Glomerular visceral epithelial cell (primary cell): Measurements from ENCODE around the gene GRIA4.
"Not testable (repeated sequence)": the region's sequence is repeated elsewhere in the genome, so short reads cannot be mapped to it uniquely, and the experiment has no call there.

Experiments used
- DNase-seq: peaks from one replicate; pipeline ENCODE4 v3.0.0-alpha.2; 2016; ENCODE audit errors: extremely low spot score

Gene GRIA4

GRCh38 chr11:105719073-105719822, 109.4 kb downstream of the GRIA4 start:
- peak; percentile 77 for DNase-seq

DNA sequence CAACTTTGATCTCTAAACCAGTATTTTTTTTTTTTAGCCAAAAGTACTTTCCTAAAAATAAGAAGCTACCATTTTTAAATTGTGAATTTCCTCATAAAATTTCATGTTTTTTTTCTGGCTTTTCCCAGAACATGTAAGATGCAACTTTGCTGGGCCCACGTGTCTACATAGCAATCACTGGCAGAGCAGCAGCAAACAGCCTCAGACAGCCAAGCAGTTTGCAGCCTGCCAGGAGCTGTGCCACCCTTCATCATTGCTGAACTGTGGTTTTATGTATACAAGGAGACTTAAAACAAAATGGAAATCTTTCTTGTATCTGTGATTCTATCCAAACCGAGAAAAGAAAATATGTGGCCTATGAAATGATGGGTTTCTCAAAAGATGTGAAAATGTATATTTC, 110.2 kb downstream of the GRIA4 start:
- DNase-seq = no peak

- DNase-seq = no peak
Observed at GRCh38 chr11:105723269-105723668, 113.4 kb downstream of the GRIA4 start.

GRCh38 chr11:105732611-105733010, 122.7 kb downstream of the GRIA4 start:
- no peak for DNase-seq

DNA sequence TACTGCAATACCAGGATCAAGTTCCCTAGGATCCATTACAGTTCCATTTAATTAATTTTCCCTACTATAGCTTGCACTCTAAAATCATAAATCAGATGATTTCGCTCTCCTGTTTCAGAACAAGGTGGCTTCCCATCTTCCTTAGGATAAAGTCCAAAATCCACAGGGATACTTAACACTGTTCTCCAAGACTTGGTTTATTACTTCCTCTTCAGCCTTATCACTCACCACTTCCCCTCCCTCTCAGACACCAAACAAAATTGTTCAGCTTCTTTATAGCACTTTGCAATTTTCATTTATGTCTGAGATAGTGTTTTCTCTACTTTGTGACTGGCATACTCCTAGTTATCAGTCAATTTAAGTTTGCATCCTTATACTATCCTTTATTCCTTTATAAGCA, 124.6 kb downstream of the GRIA4 start:
- DNase-seq = no peak

GRCh38 chr11:105738251-105738650, 128.4 kb downstream of the GRIA4 start:
- no peak for DNase-seq

DNA sequence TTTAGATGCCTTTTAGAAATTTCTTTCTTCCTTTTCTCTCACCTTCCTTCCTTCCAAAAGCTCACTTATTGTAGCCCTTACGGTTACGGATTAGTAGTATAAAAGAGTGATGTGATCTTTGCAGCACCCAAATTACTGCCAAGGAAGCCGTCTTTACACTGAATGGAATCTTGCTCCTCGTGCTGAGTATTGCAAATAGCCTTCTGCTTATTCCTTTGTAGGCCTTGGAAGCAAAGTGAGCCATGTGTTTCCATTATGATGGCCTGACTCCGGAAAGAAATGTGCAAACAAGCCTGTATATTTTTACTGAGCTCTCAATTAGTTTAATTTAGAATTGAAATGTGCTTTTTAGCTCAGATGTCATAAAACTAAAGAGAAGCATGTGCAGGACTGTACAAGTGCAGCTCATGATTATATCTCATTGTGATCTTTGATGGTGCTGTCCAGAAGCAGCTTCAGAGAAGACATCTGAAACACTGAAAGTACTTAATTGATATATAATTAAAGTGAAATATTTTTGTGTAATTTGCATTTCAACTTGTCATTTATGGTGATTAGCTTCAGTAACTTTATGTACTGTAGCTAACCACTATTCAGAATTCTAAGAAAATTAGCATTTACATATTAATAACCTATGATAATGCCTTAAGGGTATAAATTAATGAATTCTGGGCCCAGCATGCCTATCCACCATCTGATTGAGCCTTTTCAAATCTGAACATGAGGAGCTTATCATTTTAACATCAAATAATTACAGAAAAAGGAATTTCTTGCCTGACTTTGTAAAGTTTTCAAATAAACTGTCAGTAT, 129.3 kb downstream of the GRIA4 start:
- no peak for DNase-seq

- DNase-seq = no peak
Observed at GRCh38 chr11:105740164-105740903, 130.5 kb downstream of the GRIA4 start.

GRCh38 chr11:105741488-105742020, 131.7 kb downstream of the GRIA4 start:
- DNase-seq = no peak

- no peak for DNase-seq
Observed at GRCh38 chr11:105754260-105754659, 144.4 kb downstream of the GRIA4 start.

GRCh38 chr11:105754716-105755115, 144.8 kb downstream of the GRIA4 start:
- DNase-seq = no peak

- DNase-seq = no peak
Observed at GRCh38 chr11:105757107-105757506, 147.2 kb downstream of the GRIA4 start.

GRCh38 chr11:105763594-105763993, 153.7 kb downstream of the GRIA4 start:
- DNase-seq = no peak

DNA sequence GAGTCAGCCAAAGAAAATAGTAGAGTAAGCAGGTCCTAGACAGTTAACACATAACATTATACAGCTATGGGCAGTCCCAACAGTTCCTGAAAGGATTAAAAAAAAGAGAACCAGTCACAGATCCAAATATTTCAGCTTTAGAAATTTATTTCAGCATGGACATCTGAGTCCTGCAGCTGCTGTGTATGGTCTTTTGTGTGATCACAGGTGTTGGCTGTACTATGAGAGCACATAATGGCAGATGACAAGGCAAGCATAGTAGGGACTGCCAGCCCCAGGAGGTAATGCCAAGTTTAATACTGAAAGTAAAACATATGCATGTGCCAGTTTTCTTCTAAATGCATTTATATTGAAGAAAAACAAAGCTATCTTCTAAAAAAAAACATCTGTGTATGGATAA, 158.1 kb downstream of the GRIA4 start:
- DNase-seq = no peak

- no peak for DNase-seq
Observed at GRCh38 chr11:105769627-105770026, 159.8 kb downstream of the GRIA4 start.

- DNase-seq = not testable (repeated sequence)
Observed at GRCh38 chr11:105773452-105773851, 163.6 kb downstream of the GRIA4 start.

DNA sequence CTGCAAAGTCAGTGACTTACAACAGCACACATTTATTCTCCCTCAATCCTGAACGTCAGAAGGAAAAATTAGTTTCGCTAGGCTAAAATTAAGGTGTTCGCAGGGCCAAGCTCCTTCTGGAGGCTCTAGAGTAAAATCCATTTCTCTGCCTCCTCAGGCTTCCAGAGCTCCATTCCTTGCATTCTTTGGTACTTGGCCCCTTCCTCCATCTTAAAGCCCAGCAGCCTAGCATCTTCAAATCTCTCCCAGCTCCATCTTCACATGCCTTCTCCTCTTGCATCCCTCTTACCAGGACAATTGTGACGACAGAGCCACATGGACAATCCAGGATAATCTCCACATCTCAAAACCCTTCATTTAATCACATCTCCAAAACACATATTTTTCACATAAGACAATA, 165.0 kb downstream of the GRIA4 start:
- no peak for DNase-seq

GRCh38 chr11:105780781-105781525, 171.1 kb downstream of the GRIA4 start:
- DNase-seq = no peak

DNA sequence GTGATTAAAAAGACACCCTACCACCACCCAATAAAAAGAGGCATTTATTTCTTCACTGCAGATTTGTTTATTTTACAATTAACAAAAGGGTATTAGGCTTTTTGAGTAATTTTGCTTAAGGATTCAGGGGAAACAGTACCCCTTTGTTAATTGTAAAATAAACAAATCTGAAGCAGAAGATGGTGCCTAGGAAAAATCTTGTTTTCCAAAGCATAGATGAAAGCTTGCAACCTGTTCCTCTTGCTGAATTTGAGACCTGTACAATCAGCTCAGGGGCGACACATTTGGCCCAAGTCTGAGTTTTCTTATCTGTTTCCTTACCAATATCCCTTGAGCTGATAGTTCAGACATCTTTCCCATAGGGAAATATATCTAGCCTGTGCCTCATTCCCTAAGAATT, 171.9 kb downstream of the GRIA4 start:
- no peak for DNase-seq

DNA sequence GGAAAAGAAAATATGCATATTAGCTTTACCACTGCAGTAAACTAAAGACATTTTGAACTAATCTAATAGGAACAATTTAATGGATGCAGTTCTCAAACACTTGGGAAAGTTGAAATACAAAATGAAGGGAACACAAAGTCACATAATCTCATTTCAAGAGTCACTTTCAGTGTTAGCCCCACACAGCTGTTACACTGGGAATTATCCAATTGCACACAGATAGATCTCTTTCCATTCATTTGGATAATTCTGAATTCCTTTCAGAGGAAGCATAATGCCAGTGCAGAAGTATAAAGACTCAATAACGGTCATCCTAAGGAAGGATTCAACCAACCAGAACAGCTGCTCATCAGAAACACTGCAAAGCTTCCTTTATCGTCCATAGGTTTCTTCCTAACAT, 173.3 kb downstream of the GRIA4 start:
- DNase-seq = no peak

GRCh38 chr11:105785850-105786249, 176.0 kb downstream of the GRIA4 start:
- not testable (repeated sequence) for DNase-seq
